ENCODE measurements around the gene MMP25. TPM values are rescaled to one million over a fixed set of nuclear protein-coding genes. Genes with fewer than 3 reads are reported as not detected.

The MMP25 gene
- total and polyA plus RNA-seq, 9 of the 15 experiments (the other 6 are each of a cell fraction or from before 2014, with no cell fraction given): 0.03 to 0.04 TPM; not detected in 7

DNA sequence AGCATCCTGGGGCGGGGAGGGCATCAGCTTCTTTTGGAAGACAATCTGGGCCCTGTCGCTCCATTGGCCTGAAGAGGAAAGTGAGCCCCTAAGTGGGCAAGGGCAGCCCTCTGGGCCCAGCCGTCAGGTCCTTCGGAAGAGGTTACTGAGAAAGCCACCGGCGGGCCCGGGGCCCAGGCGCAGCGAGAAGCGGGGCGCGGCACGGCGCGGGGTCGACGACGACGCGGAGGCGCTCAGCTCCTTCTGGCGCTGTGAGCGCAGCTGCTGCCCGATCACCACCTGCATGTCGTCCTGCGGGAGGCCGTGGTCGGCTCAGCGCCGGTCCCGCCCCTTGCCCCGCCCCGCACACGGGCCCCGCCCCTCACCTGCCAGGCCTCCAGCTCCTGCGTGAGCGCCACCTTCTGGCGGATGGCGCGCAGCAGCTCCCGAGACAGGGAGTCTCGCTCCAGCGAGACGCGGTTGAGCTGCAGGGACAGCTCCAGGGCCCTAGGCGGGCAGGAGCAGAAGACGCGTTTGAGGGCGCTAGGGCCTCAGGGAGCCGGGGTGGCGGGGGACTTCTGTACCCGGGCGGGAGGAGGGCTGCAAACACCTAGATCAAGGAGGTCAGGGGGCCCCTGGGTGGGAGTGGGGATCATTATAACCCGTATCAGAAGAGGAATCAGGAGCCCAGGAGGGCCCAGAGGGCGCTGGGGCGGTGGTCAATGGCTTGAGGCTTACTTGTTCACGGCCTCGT is 18.2 kb upstream of the MMP25 start (continued):
- no peak for TF ChIP-seq ETS2 (tag; IDR thresholded peaks at IDR 0.05; ENCODE audit: borderline replicate concordance, poor library complexity, severe bottlenecking)
- peak; percentile 66 for TF ChIP-seq SMC3 (conservative IDR thresholded peaks at IDR 0.05; ENCODE audit: insufficient read depth, low read depth, low read length)
- no peak; the same call in 1 of the 2 replicates for TF ChIP-seq PHF8 (IDR thresholded peaks at IDR 0.05; ENCODE audit: borderline replicate concordance, low read length)
- no peak for TF ChIP-seq ETV6 (IDR thresholded peaks at IDR 0.05; ENCODE audit: borderline replicate concordance in 1 of 2, low read depth in 2 of 2, low read length in 1 of 2)
- no peak for TF ChIP-seq ETV6 (CRISPR knock-in tag; IDR thresholded peaks at IDR 0.05; ENCODE audit: borderline replicate concordance)
- no peak for TF ChIP-seq HDAC1 (IDR thresholded peaks at IDR 0.05)
- TF ChIP-seq FOXJ3 (CRISPR knock-in tag; IDR thresholded peaks at IDR 0.05): no peak
- no peak for TF ChIP-seq XRCC5 (IDR thresholded peaks at IDR 0.05; ENCODE audit: low read depth, low read length)
- TF ChIP-seq EP300 (IDR thresholded peaks at IDR 0.05; ENCODE audit: low read length): no peak
- no peak for TF ChIP-seq HMG20A (CRISPR knock-in tag; conservative IDR thresholded peaks at IDR 0.05)
- TF ChIP-seq JUNB (CRISPR knock-in tag; conservative IDR thresholded peaks at IDR 0.05): no peak
- no peak for TF ChIP-seq ZNF785 (CRISPR knock-in tag; IDR thresholded peaks at IDR 0.05)
- TF ChIP-seq NEUROD1 (IDR thresholded peaks at IDR 0.05; ENCODE audit: borderline replicate concordance, low read depth, low read length, partially characterized antibody): no peak
- TF ChIP-seq BCL6 (CRISPR knock-in tag; IDR thresholded peaks at IDR 0.05): no peak
- no peak for TF ChIP-seq NR2F6 (CRISPR knock-in tag; IDR thresholded peaks at IDR 0.05)
- TF ChIP-seq ZNF324 (CRISPR knock-in tag; IDR thresholded peaks at IDR 0.05): no peak
- TF ChIP-seq POLR2B (IDR thresholded peaks at IDR 0.05; ENCODE audit: low read depth, partially characterized antibody): no peak
- TF ChIP-seq HNRNPUL1 (IDR thresholded peaks at IDR 0.05; ENCODE audit: low read length): no peak
- TF ChIP-seq E2F3 (CRISPR knock-in tag; IDR thresholded peaks at IDR 0.05): no peak
- no peak for TF ChIP-seq ZNF780A (CRISPR knock-in tag; IDR thresholded peaks at IDR 0.05)
- no peak for TF ChIP-seq ZNF830 (CRISPR knock-in tag; IDR thresholded peaks at IDR 0.05)
- no peak for TF ChIP-seq NFE2 (IDR thresholded peaks at IDR 0.05; ENCODE audit: low read depth)
- TF ChIP-seq ZBTB1 (CRISPR knock-in tag; IDR thresholded peaks at IDR 0.05; ENCODE audit: borderline replicate concordance, low read depth): no peak
- TF ChIP-seq, protein P1, sequence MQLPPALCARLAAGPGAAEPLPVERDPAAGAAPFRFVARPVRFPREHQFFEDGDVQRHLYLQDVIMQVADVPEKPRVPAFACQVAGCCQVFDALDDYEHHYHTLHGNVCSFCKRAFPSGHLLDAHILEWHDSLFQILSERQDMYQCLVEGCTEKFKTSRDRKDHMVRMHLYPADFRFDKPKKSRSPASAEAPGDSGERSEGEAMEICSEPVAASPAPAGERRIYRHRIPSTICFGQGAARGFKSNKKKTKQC (CRISPR knock-in tag; IDR thresholded peaks at IDR 0.05): peak; percentile 31; the same call in 1 of the 2 replicates
- no peak for TF ChIP-seq CEBPZ (IDR thresholded peaks at IDR 0.05; ENCODE audit: borderline replicate concordance, low read depth, low read length)

Measured in K562 (cell line).